HG03558 (cell line): ENCODE results near the gene NR4A2.
"Not testable (repeated sequence)": the region's sequence is repeated elsewhere in the genome, so short reads cannot be mapped to it uniquely, and the experiment has no call there.

Experiments used
- ATAC-seq: cut with Tn5 transposase; IDR thresholded peaks from one replicate; pipeline ENCODE4 v1.9.1; 2021; ENCODE audit warnings: moderate number of reproducible peaks; ENCODE audit not compliant: unreplicated experiment; ENCODE audit errors: extremely low read depth

NR4A2 gene

GRCh38 chr2:156322686-156323231, 9.8 kb downstream of the NR4A2 start:
- ATAC-seq: peak; percentile 12

GRCh38 chr2:156322051-156322685, 10.4 kb downstream of the NR4A2 start:
- peak; percentile 47 for ATAC-seq

- no peak for ATAC-seq
Measured at GRCh38 chr2:156321243-156321904, 11.1 kb downstream of the NR4A2 start.

- ATAC-seq: no peak
Measured at GRCh38 chr2:156320486-156321098, 11.9 kb downstream of the NR4A2 start.

GRCh38 chr2:156319811-156320485, 12.6 kb downstream of the NR4A2 start:
- no peak for ATAC-seq

- ATAC-seq: no peak
Measured at GRCh38 chr2:156317631-156318030, 14.9 kb downstream of the NR4A2 start.

- ATAC-seq: no peak
Measured at GRCh38 chr2:156311976-156312375, 20.5 kb downstream of the NR4A2 start.

GRCh38 chr2:156310773-156311172, 21.7 kb downstream of the NR4A2 start:
- no peak for ATAC-seq

GRCh38 chr2:156309917-156310316, 22.6 kb downstream of the NR4A2 start:
- no peak for ATAC-seq

- peak; percentile 57 for ATAC-seq
Measured at GRCh38 chr2:156309167-156309566, 23.4 kb downstream of the NR4A2 start.

- ATAC-seq: no peak
Measured at GRCh38 chr2:156306821-156307220, 25.7 kb downstream of the NR4A2 start.

- no peak for ATAC-seq
Measured at GRCh38 chr2:156305121-156305520, 27.4 kb downstream of the NR4A2 start.

GRCh38 chr2:156300337-156300736, 32.2 kb downstream of the NR4A2 start:
- no peak for ATAC-seq

- no peak for ATAC-seq
Measured at GRCh38 chr2:156294945-156295580, 37.5 kb downstream of the NR4A2 start.

- ATAC-seq: not testable (repeated sequence)
Measured at GRCh38 chr2:156293382-156293781, 39.1 kb downstream of the NR4A2 start.

GRCh38 chr2:156279446-156280150, 52.9 kb downstream of the NR4A2 start:
- ATAC-seq: no peak
